GM19099 (cell line): ENCODE results near the gene ZNF628.

ENCODE experiments used
- POLR2A ChIP-seq: IDR thresholded peaks from 3 replicates; pipeline ENCODE4 v1.6.1; 2011; ENCODE audit warnings: low read depth; ENCODE audit not compliant: insufficient read length; ENCODE audit errors: extremely low read depth

ZNF628 gene

DNA sequence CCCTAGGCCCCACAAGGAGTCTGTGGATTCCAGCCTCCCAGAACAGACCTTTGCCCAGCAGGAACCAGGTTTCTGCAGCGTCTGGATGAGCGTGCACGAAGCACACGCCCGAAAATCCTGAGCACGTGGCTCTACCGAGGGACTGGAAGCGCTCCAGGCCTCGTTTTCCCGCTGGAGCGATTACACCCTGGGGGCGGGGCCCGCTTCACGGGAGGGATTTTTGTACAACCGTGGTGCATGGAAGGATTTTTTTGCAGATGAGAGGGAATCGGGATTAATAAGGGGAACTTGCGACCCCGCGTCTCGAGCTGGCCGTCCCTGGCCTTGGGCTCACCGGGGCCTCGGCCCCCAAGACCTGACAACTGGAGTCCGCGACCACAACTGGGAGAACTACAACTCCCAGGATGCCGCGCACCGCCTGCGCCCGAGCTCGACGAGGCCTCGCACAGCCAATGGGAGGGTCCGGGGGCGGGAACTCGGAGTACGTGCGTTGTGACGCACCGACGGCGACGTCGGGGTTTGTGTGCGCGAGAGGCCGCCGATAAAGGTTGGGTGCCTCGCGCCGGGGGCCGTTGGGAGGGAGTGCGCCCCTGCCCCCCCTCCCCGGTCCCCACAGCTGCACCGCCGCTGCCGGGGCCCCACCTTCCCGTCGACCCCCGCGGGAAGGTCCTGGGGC is at the start of gene ZNF628:
TSS of gene ZNF628 (plus strand) at position 518 of the 676 bp plus-strand sequence. CDS start 3,294 bp downstream, outside the sequence.
- peak; percentile 28 for TF ChIP-seq POLR2A

GRCh38 chr19:55431183-55431582 is 45.2 kb upstream of the ZNF628 start:
- no peak for TF ChIP-seq POLR2A

GRCh38 chr19:55432241-55432959 is 44.0 kb upstream of the ZNF628 start:
- no peak for TF ChIP-seq POLR2A

GRCh38 chr19:55433292-55433691 is 43.1 kb upstream of the ZNF628 start:
- TF ChIP-seq POLR2A = no peak

- no peak for TF ChIP-seq POLR2A
Observed at GRCh38 chr19:55434356-55434919, 42.0 kb upstream of the ZNF628 start.

- TF ChIP-seq POLR2A = no peak
Observed at GRCh38 chr19:55435020-55435419, 41.4 kb upstream of the ZNF628 start.

- no peak for TF ChIP-seq POLR2A
Observed at GRCh38 chr19:55436847-55437246, 39.6 kb upstream of the ZNF628 start.

DNA sequence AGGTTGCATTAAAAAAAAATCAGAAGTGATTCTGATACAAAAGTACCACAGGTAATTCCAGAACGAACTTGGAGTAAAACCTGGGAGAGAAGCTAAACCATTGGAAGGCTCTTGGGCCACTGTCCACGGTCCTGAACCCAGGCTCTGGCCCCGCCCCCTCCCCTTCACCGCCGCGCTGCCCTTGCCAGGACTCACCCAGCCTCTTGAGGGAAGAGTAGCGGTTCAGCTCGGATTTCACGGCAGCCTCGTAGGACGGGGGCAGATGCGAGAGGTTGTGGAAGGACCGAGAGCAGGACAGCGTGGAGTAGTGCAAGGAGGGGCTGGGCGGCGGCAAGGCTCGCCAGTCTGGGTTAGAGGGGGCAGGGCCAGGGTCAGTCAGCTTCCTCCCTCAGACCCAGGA is 39.0 kb upstream of the ZNF628 start:
- no peak for TF ChIP-seq POLR2A

DNA sequence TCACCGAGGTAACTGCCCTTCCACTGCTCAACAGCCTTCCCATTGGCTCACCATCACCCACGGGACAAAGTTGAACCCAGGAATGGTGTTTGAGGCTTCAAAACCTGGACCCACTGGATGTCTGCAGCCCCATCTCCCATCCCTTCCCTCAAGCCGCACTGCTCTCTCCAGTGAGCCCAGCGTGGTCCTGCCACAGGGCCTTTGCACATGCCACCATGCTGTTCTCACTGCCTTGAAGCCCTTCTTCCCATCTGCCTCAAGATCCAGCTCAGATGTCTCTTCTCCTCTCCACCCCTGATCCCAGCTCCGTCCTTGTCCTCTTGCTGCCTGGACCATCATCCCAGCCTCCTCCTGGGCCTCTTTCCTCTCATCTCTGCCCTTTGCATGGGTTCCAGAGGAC is 37.4 kb upstream of the ZNF628 start:
- TF ChIP-seq POLR2A = no peak

GRCh38 chr19:55440411-55441105 is 35.9 kb upstream of the ZNF628 start:
- TF ChIP-seq POLR2A = no peak

DNA sequence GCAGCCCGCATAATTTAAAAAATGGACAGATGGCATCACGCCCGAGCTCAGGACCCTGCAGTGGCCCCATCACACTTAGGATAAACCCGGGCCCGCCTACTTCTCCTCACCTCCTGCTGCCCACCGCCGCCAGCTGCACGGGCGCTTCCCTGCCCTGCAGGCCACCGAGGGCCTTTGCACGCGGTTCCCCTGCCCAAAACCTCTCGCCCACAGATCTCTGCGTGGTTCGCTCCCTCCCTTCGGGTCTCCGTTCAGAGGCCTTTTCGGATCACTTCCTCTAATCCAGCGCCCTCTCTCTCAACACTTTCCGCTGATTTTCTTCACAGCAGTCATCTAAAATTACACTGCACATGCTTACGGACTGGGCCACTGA is 35.1 kb upstream of the ZNF628 start:
- no peak for TF ChIP-seq POLR2A

DNA sequence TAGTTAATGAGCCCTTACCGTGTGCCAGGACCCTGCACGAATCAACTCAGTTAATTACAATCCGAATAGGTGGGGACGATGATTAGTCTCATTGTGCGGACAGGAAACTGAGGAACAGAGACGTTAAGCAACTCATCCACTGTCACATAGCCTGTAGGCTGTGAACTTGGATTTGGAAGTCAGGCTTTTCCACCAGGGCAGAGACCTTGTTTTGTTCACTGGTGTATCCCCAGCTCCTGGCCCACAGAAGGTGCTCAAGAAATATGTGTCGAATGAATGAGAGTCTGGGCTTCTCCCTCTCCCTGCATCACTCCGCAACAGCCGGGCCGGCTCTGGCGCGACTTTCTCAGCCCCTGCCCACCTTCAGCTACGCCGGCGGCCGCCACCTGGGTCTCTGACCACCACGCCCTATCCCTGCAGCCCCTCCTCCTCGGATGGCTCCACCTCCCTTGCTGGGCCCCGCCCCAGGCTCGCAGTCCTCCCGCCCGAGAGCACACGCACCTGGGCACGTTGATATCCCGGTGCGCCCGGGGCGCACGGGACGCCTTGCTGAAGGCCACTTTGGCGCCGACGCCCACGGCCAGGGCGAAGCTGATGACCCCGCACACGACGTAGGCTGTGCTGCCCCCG is 34.6 kb upstream of the ZNF628 start:
- TF ChIP-seq POLR2A = no peak

- no peak for TF ChIP-seq POLR2A
Observed at GRCh38 chr19:55442372-55442961, 34.0 kb upstream of the ZNF628 start.

- TF ChIP-seq POLR2A = no peak
Observed at GRCh38 chr19:55443045-55443823, 33.2 kb upstream of the ZNF628 start, which contains the start of gene SHISA7. TSS of gene SHISA7 (minus strand) at chr19:55443300. CDS start at chr19:55442863, 437 bp downstream.

DNA sequence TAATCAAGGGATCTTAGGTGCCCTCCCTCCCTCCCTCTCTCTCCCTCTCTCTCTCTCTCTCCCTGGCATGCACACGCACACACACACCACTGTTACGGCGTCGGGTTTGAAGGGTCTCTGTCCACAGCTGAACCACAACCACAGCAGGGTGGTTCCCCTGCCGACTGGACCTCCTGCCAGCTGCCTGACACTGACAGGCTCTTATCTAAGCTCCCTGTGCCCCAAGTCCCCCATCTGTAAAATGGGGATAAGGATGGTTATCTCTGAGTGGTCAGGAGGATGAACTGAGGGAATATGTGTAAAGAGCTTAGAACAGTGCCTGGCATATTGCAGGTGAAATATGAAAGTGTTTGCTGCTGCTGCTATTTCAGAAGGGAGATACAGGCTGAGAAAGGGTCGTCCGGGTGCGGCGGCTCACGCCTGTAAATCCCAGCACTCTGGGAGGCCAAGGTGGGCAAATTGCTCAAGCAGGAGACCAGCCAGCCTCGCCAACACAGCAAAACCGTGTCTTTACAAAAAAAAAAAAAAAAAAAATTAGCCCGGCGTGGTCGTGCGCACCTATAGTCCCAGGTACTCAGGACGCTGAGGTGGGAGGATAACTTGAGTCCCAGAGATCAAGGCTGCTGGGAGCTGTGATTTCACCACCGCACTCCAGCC is 32.5 kb upstream of the ZNF628 start:
- no peak for TF ChIP-seq POLR2A
